Dedifferentiated amniotic fluid mesenchymal stem cell (primary cell): Measurements from ENCODE around the gene CRTC3.
"Not testable (repeated sequence)": the region's sequence is repeated elsewhere in the genome, so short reads cannot be mapped to it uniquely, and the experiment has no call there.

Experiments
- DNase-seq: peaks from one replicate; pipeline ENCODE4 v3.0.0-alpha.2; 2016; ENCODE audit errors: extremely low spot score

CRTC3 gene

GRCh38 chr15:90624278-90624981 is 94.7 kb downstream of the CRTC3 start:
- DNase-seq: no peak

- no peak for DNase-seq
Measured at GRCh38 chr15:90625037-90625436, 95.3 kb downstream of the CRTC3 start.

- no peak for DNase-seq
Measured at GRCh38 chr15:90629217-90629616, 99.5 kb downstream of the CRTC3 start.

GRCh38 chr15:90633360-90633759 is 103.6 kb downstream of the CRTC3 start:
- no peak for DNase-seq

- not testable (repeated sequence) for DNase-seq
Measured at GRCh38 chr15:90636993-90637392, 107.3 kb downstream of the CRTC3 start.

DNA sequence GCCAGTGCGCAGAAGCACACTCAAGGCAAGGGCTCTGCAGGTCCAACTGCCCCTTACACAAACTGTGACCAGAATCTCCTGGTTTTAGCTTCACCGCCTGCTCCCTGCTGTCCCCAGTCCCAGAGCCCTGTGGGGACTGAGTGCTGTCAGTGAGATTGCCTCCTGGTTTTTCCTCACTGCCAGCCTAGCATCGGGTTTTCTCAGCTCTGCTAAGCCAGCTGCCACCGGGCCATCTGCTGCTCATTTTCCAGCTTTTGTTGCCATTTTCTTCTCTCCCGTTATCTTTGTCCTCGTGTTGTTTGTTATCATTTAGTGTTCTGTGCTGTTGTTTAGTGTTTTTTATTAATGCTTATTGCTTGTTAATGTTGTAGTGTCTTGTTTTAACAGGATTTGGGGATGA is 108.0 kb downstream of the CRTC3 start:
- no peak for DNase-seq

DNA sequence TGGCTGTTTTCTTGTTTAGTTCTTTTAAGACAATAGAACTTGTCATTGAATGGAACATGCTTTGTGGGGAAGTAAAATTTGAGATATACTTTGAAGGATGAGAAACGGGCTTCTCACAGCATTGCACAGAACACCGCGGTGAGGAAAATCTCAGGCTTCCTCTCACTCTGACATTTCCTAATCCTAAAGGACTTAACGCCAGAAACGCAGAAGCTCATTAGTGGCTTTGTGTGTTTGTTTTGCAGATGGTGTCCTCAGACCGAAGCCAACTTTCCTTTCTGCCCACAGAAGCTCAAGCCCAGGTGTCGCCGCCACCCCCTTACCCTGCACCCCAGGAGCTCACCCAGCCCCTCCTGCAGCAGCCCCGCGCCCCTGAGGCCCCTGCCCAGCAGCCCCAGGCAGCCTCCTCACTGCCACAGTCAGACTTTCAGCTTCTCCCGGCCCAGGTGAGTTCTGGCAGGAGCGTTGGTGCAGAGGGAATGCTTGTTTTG is 108.5 kb downstream of the CRTC3 start:
- DNase-seq: no peak

- DNase-seq: no peak
Measured at GRCh38 chr15:90638963-90639362, 109.2 kb downstream of the CRTC3 start.

DNA sequence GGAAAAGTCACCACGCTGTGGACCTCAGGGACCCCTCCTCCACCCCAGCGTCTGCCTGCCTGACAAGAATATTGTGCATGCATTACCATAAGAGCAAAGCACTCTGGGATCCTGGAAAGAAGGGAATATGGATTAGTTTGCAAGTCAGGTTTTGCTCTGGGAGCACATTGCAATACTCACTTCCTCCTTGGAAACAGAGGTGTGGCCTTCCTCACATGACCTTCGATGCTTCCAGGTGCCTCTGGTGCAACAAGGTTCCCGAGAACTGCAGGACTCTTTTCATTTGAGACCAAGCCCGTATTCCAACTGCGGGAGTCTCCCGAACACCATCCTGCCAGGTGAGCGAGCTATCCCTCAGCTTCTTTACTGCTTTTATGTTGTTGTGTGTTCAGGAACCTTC is 111.1 kb downstream of the CRTC3 start:
- no peak for DNase-seq

GRCh38 chr15:90641581-90642463 is 112.1 kb downstream of the CRTC3 start:
- DNase-seq: no peak

DNA sequence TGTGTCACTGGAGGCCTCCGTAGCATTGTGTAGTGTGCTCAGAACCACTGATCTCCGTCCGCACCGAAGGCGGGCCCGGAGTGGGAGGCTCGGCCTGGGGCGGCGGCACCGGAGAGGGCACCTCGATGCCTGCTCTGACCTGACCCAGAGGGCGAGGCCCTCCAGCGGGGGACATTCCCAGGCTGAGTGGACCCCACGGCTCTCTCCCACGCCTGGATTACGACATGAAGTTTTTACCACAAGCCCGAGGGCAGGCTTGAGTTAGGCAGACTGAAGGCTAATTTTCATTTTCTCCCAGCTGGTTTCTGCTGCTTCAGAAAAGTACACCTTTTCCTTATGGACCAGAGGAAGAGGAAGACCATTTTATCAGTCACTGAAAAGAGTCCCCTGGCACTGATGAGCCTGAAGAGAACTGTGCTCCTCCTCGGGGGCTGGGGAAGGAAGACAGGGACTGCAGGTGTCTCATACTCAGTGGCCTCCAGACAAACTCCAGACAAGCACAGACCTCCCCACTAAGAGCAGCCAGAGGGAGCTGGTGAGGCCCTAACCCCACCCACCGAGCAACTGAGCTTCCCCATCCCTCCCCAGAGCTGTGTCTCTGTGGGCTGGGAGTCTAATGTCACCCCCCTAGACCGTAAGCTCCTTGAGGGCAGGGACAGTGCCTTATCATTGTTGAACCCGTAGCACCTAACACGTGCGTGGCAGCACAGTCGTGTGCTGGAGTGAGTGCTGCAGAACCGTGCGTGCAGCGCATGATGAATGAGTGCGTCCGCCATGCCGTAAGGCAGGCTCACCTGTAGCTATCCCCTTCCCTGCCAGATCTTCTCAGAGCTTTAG is 113.0 kb downstream of the CRTC3 start:
- no peak for DNase-seq

- DNase-seq: no peak
Measured at GRCh38 chr15:90643301-90643632, 113.5 kb downstream of the CRTC3 start.

GRCh38 chr15:90644526-90644925 is 114.8 kb downstream of the CRTC3 start:
- DNase-seq: no peak

DNA sequence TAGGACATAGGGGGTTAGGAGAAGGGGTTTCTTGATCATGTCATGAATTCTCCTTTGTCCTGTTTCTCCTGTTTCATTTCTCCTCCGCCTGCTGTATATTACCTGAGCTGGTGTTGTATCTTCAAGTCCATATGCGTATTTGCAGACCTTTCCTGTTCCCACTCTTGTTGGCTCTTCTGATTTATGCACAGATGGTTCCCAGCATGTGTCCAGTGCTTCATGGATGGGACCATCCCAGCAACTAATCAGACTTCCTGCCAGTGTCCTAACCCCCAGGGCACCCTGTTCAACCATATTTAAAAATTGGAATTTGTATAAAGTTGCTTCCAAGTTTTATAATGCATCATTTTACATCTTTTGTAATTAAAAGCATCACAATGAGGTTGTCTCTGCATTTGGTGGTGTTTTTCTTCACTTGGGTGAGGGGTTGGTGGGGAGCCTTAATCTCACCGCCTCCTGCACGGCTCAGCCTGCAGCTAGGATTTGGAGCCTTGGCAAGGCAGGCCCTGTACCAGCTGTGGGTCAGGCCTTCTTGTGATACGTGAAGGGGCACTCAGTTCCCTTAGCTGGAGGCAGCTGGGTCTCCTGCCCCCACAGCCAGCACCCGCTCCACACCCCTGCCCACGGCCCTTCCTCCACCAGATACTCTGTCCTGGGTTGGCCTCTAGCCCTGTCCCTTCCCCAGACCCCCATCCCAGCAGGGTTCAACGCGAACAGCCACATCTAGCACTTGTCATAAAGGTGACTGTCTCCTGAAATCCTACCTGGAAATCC is 115.4 kb downstream of the CRTC3 start:
- DNase-seq: no peak

- DNase-seq: no peak
Measured at GRCh38 chr15:90645873-90646575, 116.3 kb downstream of the CRTC3 start.

DNA sequence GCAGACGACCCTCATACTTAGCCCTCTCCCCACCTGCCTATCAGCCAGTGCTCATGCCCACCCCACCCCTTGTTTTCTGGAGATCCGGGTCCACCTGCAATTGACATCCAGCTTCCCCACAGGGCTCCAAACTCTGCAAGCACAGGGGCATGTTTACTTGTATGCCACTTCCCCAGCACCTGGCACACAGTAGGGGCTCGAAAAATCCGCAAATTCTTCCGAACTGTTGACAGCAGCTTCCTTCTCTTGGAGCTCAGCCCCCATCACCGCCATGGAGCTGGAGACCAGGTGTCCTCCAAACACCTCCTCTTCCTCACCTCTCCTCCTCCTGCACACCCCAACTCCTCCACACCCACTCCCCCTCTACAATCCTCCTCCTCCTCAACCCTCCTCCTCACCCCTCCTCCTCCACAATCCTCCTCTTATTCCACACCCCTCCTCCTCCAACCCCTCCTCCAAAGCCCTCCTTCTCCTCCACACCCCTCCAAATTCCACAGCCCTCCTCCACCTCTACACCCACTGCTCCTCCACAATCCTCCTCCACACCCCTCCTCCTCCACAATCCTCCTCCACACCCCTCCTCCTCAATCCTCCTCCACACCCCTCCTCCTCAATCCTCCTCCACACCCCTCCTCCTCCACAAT is 117.1 kb downstream of the CRTC3 start:
- no peak for DNase-seq

GRCh38 chr15:90647326-90647725 is 117.6 kb downstream of the CRTC3 start:
- no peak for DNase-seq

- DNase-seq: peak; percentile 58
Measured at GRCh38 chr15:90648137-90649070, 118.7 kb downstream of the CRTC3 start.
